Uterus (tissue), 4 donors: ENCODE measurements around the gene NUMB. TPM values are rescaled to one million over a fixed set of nuclear protein-coding genes. Genes with fewer than 3 reads are reported as not detected.
A peak's percentile ranks its signal among the peaks of the same experiment; 100 is the strongest.

Experiments
- DNase-seq, 2 donors: peaks; one replicate each; pipeline ENCODE4 v3.0.0-alpha.2; 2019 to 2020
- H3K27ac ChIP-seq, 2 donors: fragments of 200-600 bp; sonication (generic); 1 replicate in 1 of 2; 2 replicates in 1 of 2; pipeline ENCODE4 v1.5.1; 2016 to 2018
- H3K27me3 ChIP-seq, 2 donors: fragments of 200-600 bp; sonication (generic); one replicate each; pipeline ENCODE4 v1.5.1; 2018 to 2019; ENCODE audit warnings: control low read depth in 1 of 2
- H3K36me3 ChIP-seq, 2 donors: fragments of 200-600 bp; sonication (generic); one replicate each; pipeline ENCODE4 v1.5.1; 2019; ENCODE audit warnings: control low read depth in 1 of 2
- H3K4me1 ChIP-seq, 2 donors: fragments of 200-600 bp; sonication (generic); one replicate each; pipeline ENCODE4 v1.5.1; 2018 to 2019; ENCODE audit warnings: control low read depth in 1 of 2
- H3K4me3 ChIP-seq, 2 donors: fragments of 200-600 bp; sonication (generic); 1 replicate in 1 of 2; 2 replicates in 1 of 2; pipeline ENCODE4 v1.5.1; 2018 to 2019; ENCODE audit warnings: mild to moderate bottlenecking in 1 of 2
- H3K9me3 ChIP-seq, 2 donors: fragments of 200-600 bp; sonication (generic); one replicate each; pipeline ENCODE4 v1.5.1; 2019; ENCODE audit warnings: control low read depth in 1 of 2
- CTCF ChIP-seq, 4 experiments: fragments of 200-600 bp in 2 of 4; fragments of 450-650 bp in 2 of 4; sonication (generic) in 2 of 4; IDR thresholded peaks; one replicate each; pipeline ENCODE4 v1.5.1; 2016 to 2019; ENCODE audit warnings: antibody characterized with exemption in 4 of 4, mild to moderate bottlenecking in 2 of 4, moderate library complexity in 1 of 4
- POLR2A ChIP-seq, 2 donors: fragments of 450-650 bp; IDR thresholded peaks; one replicate each; pipeline ENCODE4 v1.6.1; 2016; ENCODE audit warnings: antibody characterized with exemption in 2 of 2, mild to moderate bottlenecking in 1 of 2, moderate library complexity in 1 of 2
- intact Hi-C: fragments of 100-400 bp; cut with DNase I; formaldehyde crosslinking; loops from one replicate; pipeline ENCODE4 v1.15.1; 2023; ENCODE audit warnings: low total_unique reads
- total RNA-seq, 4 donors: library from RNA; depleted of rRNA in 3 of 4; stranded (reverse); fragments of >200 nt in 3 of 4; gene quantifications; one replicate each; pipeline versions ENCODE4 v1.1.0 to v1.2.4, GENCODE V29; 2014 to 2023
- donor health status: DM: yes; HTN: yes; CAD: no.

Gene NUMB
- total RNA-seq, 4 donors from 2014 or later: 27.1 to 119 (median 40.8) TPM

- H3K9me3 ChIP-seq: no peaks in the 10 kb centered on the region
- no peak for DNase-seq
- H3K36me3 ChIP-seq: no peaks in the 10 kb centered on the region
- peak overlapping the region in 1 of 2 donors; percentile 44 for H3K27ac ChIP-seq
- intact Hi-C loops: no loop called here
- no peak overlapping the region for H3K4me3 ChIP-seq
- TF ChIP-seq CTCF (IDR thresholded peaks at IDR 0.05): no peak
- TF ChIP-seq POLR2A (IDR thresholded peaks at IDR 0.05): no peak
- no peaks in the 10 kb centered on the region for H3K27me3 ChIP-seq
- H3K4me1 ChIP-seq: no peaks in the 10 kb centered on the region
Observed at GRCh38 chr14:73455294-73455693, 3.1 kb downstream of the NUMB start.

- Histone ChIP-seq H3K36me3 (no peaks in the 10 kb centered on the region), H3K4me3 (no peak overlapping the region), H3K9me3 (no peaks in the 10 kb centered on the region), H3K27me3 (no peaks in the 10 kb centered on the region), H3K27ac (no peak overlapping the region), H3K4me1 (no peaks in the 10 kb centered on the region)
- no peak for DNase-seq
- intact Hi-C loops: no loop called here
- TF ChIP-seq POLR2A (IDR thresholded peaks at IDR 0.05) (no peak), CTCF (IDR thresholded peaks at IDR 0.05) (no peak)
Observed at GRCh38 chr14:73452341-73453186, 5.8 kb downstream of the NUMB start.

GRCh38 chr14:73443758-73444157 is 14.6 kb downstream of the NUMB start:
- no peaks in the 10 kb centered on the region for H3K9me3 ChIP-seq
- H3K4me3 ChIP-seq: no peak overlapping the region
- intact Hi-C loops: no loop called here
- no peak for DNase-seq
- no peaks in the 10 kb centered on the region for H3K27me3 ChIP-seq
- no peak overlapping the region for H3K27ac ChIP-seq
- peaks cover 0 to 9% of the 10 kb centered on the region in 2 donors for H3K4me1 ChIP-seq
- TF ChIP-seq CTCF (IDR thresholded peaks at IDR 0.05) (no peak), POLR2A (IDR thresholded peaks at IDR 0.05) (no peak)
- H3K36me3 ChIP-seq: no peaks in the 10 kb centered on the region

GRCh38 chr14:73441286-73441685 is 17.1 kb downstream of the NUMB start:
- H3K36me3 ChIP-seq: no peaks in the 10 kb centered on the region
- H3K4me3 ChIP-seq: no peak overlapping the region
- H3K27ac ChIP-seq: no peak overlapping the region
- peaks cover 0 to 9% of the 10 kb centered on the region in 2 donors for H3K4me1 ChIP-seq
- no peaks in the 10 kb centered on the region for H3K27me3 ChIP-seq
- no peak for TF ChIP-seq CTCF (IDR thresholded peaks at IDR 0.05)
- no peak for TF ChIP-seq POLR2A (IDR thresholded peaks at IDR 0.05)
- DNase-seq: no peak
- intact Hi-C loops: no loop called here
- H3K9me3 ChIP-seq: no peaks in the 10 kb centered on the region

GRCh38 chr14:73438993-73439392 is 19.4 kb downstream of the NUMB start:
- Histone ChIP-seq H3K4me3 (no peak overlapping the region), H3K36me3 (no peaks in the 10 kb centered on the region), H3K27ac (no peak overlapping the region), H3K27me3 (no peaks in the 10 kb centered on the region), H3K4me1 (peaks cover 0 to 9% of the 10 kb centered on the region in 2 donors), H3K9me3 (no peaks in the 10 kb centered on the region)
- intact Hi-C loops: no loop called here
- no peak for DNase-seq
- TF ChIP-seq POLR2A (IDR thresholded peaks at IDR 0.05) (no peak), CTCF (IDR thresholded peaks at IDR 0.05) (no peak)
